GM13976 (cell line): Measurements from ENCODE around the gene B4GALNT1.

Experiments
- DNase-seq: peaks from one replicate; pipeline ENCODE4 v3.0.0; 2012; ENCODE audit warnings: low spot score
- in situ Hi-C: fragments of 300-500 bp; cut with MboI; formaldehyde crosslinking; loops from one replicate; pipeline ENCODE4 v1.12.0; 2022; ENCODE audit warnings: low sequenced_read_pairs, mixed read lengths, inconsistent platforms; ENCODE audit not compliant: unreplicated experiment
- TF ChIP-seq, protein P1 (sequence below): IDR thresholded peaks from 2 replicates; pipeline ENCODE4 v1.5.1; 2012; ENCODE audit warnings: borderline replicate concordance, mild to moderate bottlenecking; ENCODE audit not compliant: insufficient read depth; ENCODE audit errors: extremely low read depth, missing control alignments, control extremely low read depth

The B4GALNT1 gene

GRCh38 chr12:57586128-57586527, 46.9 kb downstream of the B4GALNT1 start:
- no peak for DNase-seq
- TF ChIP-seq, protein P1, sequence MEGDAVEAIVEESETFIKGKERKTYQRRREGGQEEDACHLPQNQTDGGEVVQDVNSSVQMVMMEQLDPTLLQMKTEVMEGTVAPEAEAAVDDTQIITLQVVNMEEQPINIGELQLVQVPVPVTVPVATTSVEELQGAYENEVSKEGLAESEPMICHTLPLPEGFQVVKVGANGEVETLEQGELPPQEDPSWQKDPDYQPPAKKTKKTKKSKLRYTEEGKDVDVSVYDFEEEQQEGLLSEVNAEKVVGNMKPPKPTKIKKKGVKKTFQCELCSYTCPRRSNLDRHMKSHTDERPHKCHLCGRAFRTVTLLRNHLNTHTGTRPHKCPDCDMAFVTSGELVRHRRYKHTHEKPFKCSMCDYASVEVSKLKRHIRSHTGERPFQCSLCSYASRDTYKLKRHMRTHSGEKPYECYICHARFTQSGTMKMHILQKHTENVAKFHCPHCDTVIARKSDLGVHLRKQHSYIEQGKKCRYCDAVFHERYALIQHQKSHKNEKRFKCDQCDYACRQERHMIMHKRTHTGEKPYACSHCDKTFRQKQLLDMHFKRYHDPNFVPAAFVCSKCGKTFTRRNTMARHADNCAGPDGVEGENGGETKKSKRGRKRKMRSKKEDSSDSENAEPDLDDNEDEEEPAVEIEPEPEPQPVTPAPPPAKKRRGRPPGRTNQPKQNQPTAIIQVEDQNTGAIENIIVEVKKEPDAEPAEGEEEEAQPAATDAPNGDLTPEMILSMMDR, result no peak
- in situ Hi-C loops, result no loop called here

GRCh38 chr12:57585156-57585555, 47.8 kb downstream of the B4GALNT1 start:
- in situ Hi-C loops, result no loop called here

DNA sequence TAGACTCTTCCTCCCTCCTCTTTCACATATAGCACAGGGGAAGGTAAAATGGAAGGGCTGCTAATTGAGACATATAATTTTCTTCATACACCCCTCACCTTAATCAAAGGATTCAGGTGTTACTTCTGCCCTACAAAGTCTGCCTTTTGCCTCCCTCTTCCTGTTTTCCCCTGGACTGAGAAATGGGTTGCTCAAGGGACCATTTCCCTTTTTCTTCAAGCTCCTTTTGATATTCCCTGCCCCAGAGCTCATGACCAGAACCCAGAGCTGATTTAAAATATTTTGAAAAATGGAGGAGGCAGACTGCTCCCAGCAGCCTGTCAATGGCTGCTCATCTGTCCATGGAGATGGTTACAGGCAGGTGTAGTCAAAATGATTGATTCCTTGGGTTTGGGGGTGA, 48.3 kb downstream of the B4GALNT1 start:
- in situ Hi-C loops, result no loop called here
- no peak for DNase-seq

More at GRCh38 chr12:57585156-57585555, 47.8 kb downstream of the B4GALNT1 start:
- TF ChIP-seq, protein P1, result no peak
- no peak for DNase-seq

DNA sequence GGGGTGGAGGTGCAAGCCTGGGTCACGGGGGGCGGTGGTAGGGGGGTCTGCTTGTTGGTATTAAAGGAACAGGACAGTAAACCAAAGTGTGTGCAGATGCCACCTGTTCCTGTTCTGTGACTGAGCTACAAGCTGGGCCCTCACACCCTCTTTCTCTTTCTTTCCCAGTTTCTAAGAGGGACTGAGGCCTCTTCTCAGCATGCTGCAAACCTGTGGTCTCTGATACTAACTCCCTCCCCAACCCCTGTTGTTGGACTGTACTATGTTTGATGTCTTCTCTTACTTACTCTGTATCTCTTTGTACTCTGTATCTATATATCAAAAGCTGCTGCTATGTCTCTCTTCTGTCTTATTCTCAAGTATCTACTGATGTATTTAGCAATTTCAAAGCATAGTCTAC, 49.0 kb downstream of the B4GALNT1 start:
- TF ChIP-seq, protein P1, result no peak
- DNase-seq, result no peak
- in situ Hi-C loops, result no loop called here

More for the DNA sequence above, 48.3 kb downstream of the B4GALNT1 start:
- TF ChIP-seq, protein P1, result no peak

DNA sequence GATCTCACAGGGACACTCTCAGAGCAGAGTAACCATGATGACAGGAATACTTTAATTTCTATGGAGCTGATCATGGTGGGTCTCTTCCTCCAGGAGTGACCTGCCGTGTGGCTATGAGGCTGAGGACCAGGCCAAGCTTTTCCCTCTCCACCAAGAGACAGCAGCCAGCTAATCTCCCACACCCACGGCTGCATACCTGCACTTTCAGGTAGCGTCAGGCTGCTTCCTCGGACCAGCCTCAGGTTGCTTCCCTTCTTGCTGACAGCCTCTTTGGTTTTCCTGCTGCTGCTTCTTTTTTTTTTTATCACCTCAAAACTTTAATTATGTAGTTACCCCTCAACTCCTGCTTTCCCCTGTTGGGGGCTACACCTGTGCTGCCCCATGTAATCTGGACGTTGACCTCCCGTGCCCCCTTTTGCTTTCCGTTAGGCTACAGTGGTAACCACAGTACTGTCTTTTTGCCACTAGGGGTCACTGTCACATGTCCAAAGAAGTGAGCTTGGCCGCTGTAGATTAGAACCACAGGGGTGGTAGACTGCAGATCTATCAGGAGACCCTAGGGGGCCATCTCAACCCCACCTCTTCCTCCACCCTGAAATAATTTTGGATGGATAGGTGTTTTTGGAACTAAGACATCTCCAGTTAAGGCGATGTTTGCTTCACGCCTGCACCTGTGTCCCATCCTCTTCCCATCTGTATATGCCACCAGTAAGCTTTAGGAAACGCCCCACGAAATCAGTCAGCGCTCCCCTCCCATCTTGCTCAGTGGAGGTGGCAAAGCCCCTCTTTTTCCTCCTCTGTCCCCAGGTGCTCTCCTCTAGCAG, 49.8 kb downstream of the B4GALNT1 start:
- in situ Hi-C loops, result no loop called here
- DNase-seq, result peak; percentile 87
- TF ChIP-seq, protein P1, result peak; percentile 86

DNA sequence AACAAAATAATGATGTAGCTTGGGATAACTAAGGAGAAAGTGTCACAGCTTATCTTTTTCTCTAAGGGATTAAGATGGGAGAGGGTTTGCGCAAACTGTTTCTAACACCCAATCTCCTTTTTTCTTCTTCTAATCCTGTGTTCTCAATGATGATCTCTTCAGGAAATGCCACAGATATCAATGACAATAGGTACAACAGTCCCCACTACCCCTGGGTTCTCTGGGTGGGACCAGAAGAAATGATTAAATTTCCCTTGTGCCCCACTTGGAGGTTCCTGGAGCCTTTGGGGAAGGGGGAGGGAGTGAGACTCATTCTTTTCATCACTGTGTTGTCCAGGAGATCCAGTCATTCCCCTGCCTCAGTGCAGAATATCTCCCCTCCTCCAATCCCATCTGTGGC, 50.6 kb downstream of the B4GALNT1 start:
- in situ Hi-C loops, result no loop called here
- TF ChIP-seq, protein P1, result no peak
- DNase-seq, result no peak
